DND-41 (cell line): ENCODE data around the gene NFKBIL1.

ENCODE experiments used
- CTCF ChIP-seq: IDR thresholded peaks from 2 replicates; pipeline ENCODE4 v1.5.1; 2012; ENCODE audit warnings: borderline replicate concordance, low read length, moderate library complexity, mild to moderate bottlenecking; ENCODE audit not compliant: poor library complexity, severe bottlenecking; ENCODE audit errors: extremely low read depth
- EZH2 ChIP-seq: IDR thresholded peaks from 3 replicates; pipeline ENCODE4 v1.6.1; 2012; ENCODE audit warnings: borderline replicate concordance, low read depth, mild to moderate bottlenecking, moderate library complexity, low read length, inconsistent platforms; ENCODE audit not compliant: severe bottlenecking

DNA sequence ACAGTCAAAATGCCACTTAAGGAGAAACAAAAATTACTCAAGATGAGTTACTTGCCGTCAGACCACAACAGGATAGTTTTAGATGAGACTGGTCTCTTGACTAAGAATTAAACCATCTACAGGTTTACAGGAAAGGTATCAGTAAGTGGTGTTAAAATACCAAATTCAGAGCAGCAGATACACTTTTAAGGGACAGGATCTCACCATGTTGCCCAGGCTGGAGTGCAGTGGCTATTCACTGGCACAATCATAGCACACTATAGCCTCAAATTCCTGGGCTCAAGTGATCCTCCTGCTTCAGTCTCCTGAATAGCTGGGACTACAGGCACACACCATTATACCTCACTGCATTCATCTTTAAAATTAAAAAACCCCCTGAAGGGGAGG, 14.0 kb upstream of the NFKBIL1 start:
- no peak for TF ChIP-seq EZH2
- TF ChIP-seq CTCF = no peak
